HL-60 (cell line): Measurements from ENCODE around the gene DDI2.

Experiments used
- DNase-seq, 2 experiments: peaks; one replicate each; pipeline ENCODE4 v3.0.0-alpha.2; 2010 to 2020; ENCODE audit warnings: low read depth in 1 of 2, low spot score in 1 of 2
- H3K27ac ChIP-seq: fragments of 250-450 bp; sonication (Bioruptor Pico); replicated peaks from 2 replicates; pipeline ENCODE4 v1.5.1; 2020; ENCODE audit warnings: mild to moderate bottlenecking, moderate library complexity
- H3K27me3 ChIP-seq: fragments of 250-450 bp; sonication (Bioruptor Pico); 2 replicates; pipeline ENCODE4 v1.5.1; 2021; ENCODE audit warnings: mild to moderate bottlenecking, moderate library complexity; ENCODE audit not compliant: insufficient read depth, poor library complexity, severe bottlenecking
- H3K4me3 ChIP-seq: replicated peaks from 2 replicates; pipeline ENCODE4 v1.5.1; 2011; ENCODE audit warnings: mild to moderate bottlenecking, control low read depth, low read length; ENCODE audit not compliant: insufficient read depth
- CTCF ChIP-seq: IDR thresholded peaks from one replicate; pipeline ENCODE4 v1.5.1; 2011; ENCODE audit warnings: low read length, control low read depth, inconsistent platforms; ENCODE audit not compliant: insufficient read depth
- GABPA ChIP-seq: IDR thresholded peaks from 2 replicates; pipeline ENCODE4 v1.6.1; 2012; ENCODE audit warnings: low read depth
- POLR2AphosphoS5 ChIP-seq: IDR thresholded peaks from 2 replicates; pipeline ENCODE4 v1.6.1; 2012; ENCODE audit warnings: low read depth
- REST ChIP-seq: IDR thresholded peaks from 2 replicates; pipeline ENCODE4 v1.6.1; 2012; ENCODE audit warnings: low read depth; ENCODE audit not compliant: insufficient replicate concordance
- SPI1 ChIP-seq: IDR thresholded peaks from 2 replicates; pipeline ENCODE4 v1.6.1; 2012; ENCODE audit warnings: low read depth, mild to moderate bottlenecking, borderline replicate concordance

The DDI2 gene

GRCh38 chr1:15717418-15718125, 100.3 kb downstream of the DDI2 start:
- no peak for DNase-seq
- Histone ChIP-seq H3K27ac (no peak overlapping the region), H3K4me3 (no peak overlapping the region), H3K27me3 (no peaks in the 10 kb centered on the region)
- TF ChIP-seq GABPA (no peak), SPI1 (no peak), REST (no peak), CTCF (no peak), POLR2AphosphoS5 (no peak)

GRCh38 chr1:15718199-15718601, 100.9 kb downstream of the DDI2 start:
- DNase-seq, result no peak
- no peaks in the 10 kb centered on the region for H3K27me3 ChIP-seq
- no peak overlapping the region for H3K27ac ChIP-seq
- TF ChIP-seq POLR2AphosphoS5 (no peak), CTCF (no peak), SPI1 (no peak), REST (no peak)
- H3K4me3 ChIP-seq, result no peak overlapping the region
